A549 (cell line): ENCODE measurements around the gene MLNR. TPM values are rescaled to one million over a fixed set of nuclear protein-coding genes. Genes with fewer than 3 reads are reported as not detected.

ENCODE experiments used
- ATAC-seq, 2 experiments: fragments of 200-7000 bp in 1 of 2; fragments of >200 bp in 1 of 2; cut with Nextera tagmentation in 1 of 2; cut with Tn5 transposase in 1 of 2; 3 replicates each; pipeline versions ENCODE4 v1.8.0 to v1.9.1; 2018 to 2020; ENCODE audit warnings: mild to moderate bottlenecking in 1 of 2, moderate library complexity in 1 of 2
- CTCF ChIA-PET: fragments of 300-600 bp; sonication (Branson Sonifier 250); formaldehyde crosslinking; extraction: SDS; loops from one replicate; lab custom pipeline; 2021; ENCODE audit warnings: antibody characterized with exemption, inconsistent platforms; lab: Yijun Ruan, JAX
- POLR2A ChIA-PET: fragments of 350-600 bp; formaldehyde crosslinking; extraction: SDS; loops from one replicate; lab custom pipeline; 2021; ENCODE audit warnings: antibody characterized with exemption, inconsistent platforms; lab: Yijun Ruan, JAX
- DNase-seq, 2 experiments: peaks; one replicate each; pipeline versions ENCODE4 v3.0.0 to v3.0.0-alpha.2; 2011 to 2016; ENCODE audit warnings: low read depth in 1 of 2, low spot score in 1 of 2
- FAIRE-seq: peaks from 2 replicates; lab custom pipeline; 2011; peaks lifted over from hg19 to GRCh38; lab: Jason Lieb, UNC
- H3K27ac ChIP-seq, 2 experiments: fragments of >200 bp; sonication (Bioruptor Twin); formaldehyde crosslinking; 3 replicates each; pipeline ENCODE4 v1.5.1; 2016 to 2017
- H3K4me1 ChIP-seq: fragments of >200 bp; sonication (Bioruptor Twin); formaldehyde crosslinking; 3 replicates; pipeline ENCODE4 v1.6.1; 2016
- H3K4me2 ChIP-seq: fragments of >200 bp; sonication (Bioruptor Twin); formaldehyde crosslinking; 3 replicates; pipeline ENCODE4 v1.6.1; 2016
- H3K4me3 ChIP-seq: fragments of >200 bp; sonication (Bioruptor Twin); formaldehyde crosslinking; 3 replicates; pipeline ENCODE4 v1.5.1; 2016
- H3K9me3 ChIP-seq: fragments of >200 bp; sonication (Bioruptor Twin); formaldehyde crosslinking; 3 replicates; pipeline ENCODE4 v1.6.1; 2016
- BHLHE40 ChIP-seq: IDR thresholded peaks from 2 replicates; pipeline ENCODE4 v1.6.1; 2012; ENCODE audit warnings: low read depth, low read length, inconsistent platforms
- CHD2 ChIP-seq: fragments of 150-350 bp; IDR thresholded peaks from 2 replicates; pipeline ENCODE4 v1.6.1; 2014; ENCODE audit warnings: low read length; ENCODE audit not compliant: partially characterized antibody
- FOSL2 ChIP-seq, 2 experiments: fragments of 450-650 bp in 1 of 2; fragments of >200 bp in 1 of 2; sonication (Bioruptor Twin) in 1 of 2; formaldehyde crosslinking; IDR thresholded peaks; 2 replicates each; pipeline versions ENCODE4 v1.5.0 to v1.6.1; 2016 to 2020; ENCODE audit warnings: mild to moderate bottlenecking in 1 of 2, moderate library complexity in 1 of 2
- FOXS1 ChIP-seq: fragments of 250-450 bp; sonication (Bioruptor Pico); IDR thresholded peaks from 2 replicates; pipeline ENCODE4 v1.5.0; 2020; ENCODE audit warnings: mild to moderate bottlenecking, moderate library complexity
- HDAC2 ChIP-seq: fragments of 200-600 bp; sonication (generic); IDR thresholded peaks from 2 replicates; pipeline ENCODE4 v1.6.1; 2016
- HEYL ChIP-seq: fragments of 250-450 bp; sonication (Bioruptor Pico); IDR thresholded peaks from 2 replicates; pipeline ENCODE4 v1.8.0; 2021; ENCODE audit warnings: mild to moderate bottlenecking, moderate library complexity
- HOXB13 ChIP-seq: fragments of 250-450 bp; sonication (Bioruptor Pico); IDR thresholded peaks from 2 replicates; pipeline ENCODE4 v1.5.0; 2020; ENCODE audit warnings: low read depth, mild to moderate bottlenecking, moderate library complexity
- HOXB5 ChIP-seq: fragments of 250-450 bp; sonication (Bioruptor Pico); IDR thresholded peaks from 2 replicates; pipeline ENCODE4 v1.5.0; 2020; ENCODE audit warnings: mild to moderate bottlenecking, moderate library complexity
- JUNB ChIP-seq: fragments of >200 bp; sonication (Bioruptor Twin); formaldehyde crosslinking; IDR thresholded peaks from 2 replicates; pipeline ENCODE4 v1.6.1; 2016
- KDM1A ChIP-seq: fragments of 200-600 bp; sonication (generic); IDR thresholded peaks from 2 replicates; pipeline ENCODE4 v1.6.1; 2016; ENCODE audit warnings: low read depth, mild to moderate bottlenecking
- KDM5A ChIP-seq: fragments of 200-600 bp; sonication (generic); IDR thresholded peaks from 2 replicates; pipeline ENCODE4 v1.6.1; 2016; ENCODE audit warnings: antibody characterized with exemption, mild to moderate bottlenecking
- MAFK ChIP-seq: fragments of 450-650 bp; IDR thresholded peaks from 2 replicates; pipeline ENCODE4 v1.6.1; 2014; ENCODE audit not compliant: partially characterized antibody
- MAZ ChIP-seq: fragments of 150-350 bp; IDR thresholded peaks from 2 replicates; pipeline ENCODE4 v1.6.1; 2014; ENCODE audit warnings: antibody characterized with exemption, low read depth, low read length, borderline replicate concordance
- PHF8 ChIP-seq: fragments of 200-600 bp; sonication (generic); IDR thresholded peaks from 2 replicates; pipeline ENCODE4 v1.6.1; 2016; ENCODE audit warnings: low read depth, mild to moderate bottlenecking, antibody characterized with exemption, moderate library complexity, borderline replicate concordance
- RAD21 ChIP-seq, 2 experiments: fragments of >200 bp in 1 of 2; sonication (Bioruptor Twin) in 1 of 2; formaldehyde crosslinking in 1 of 2; IDR thresholded peaks in 1 of 2; conservative IDR thresholded peaks in 1 of 2; 2 replicates in 1 of 2; 3 replicates in 1 of 2; pipeline ENCODE4 v1.6.1; 2012 to 2018; ENCODE audit warnings: inconsistent platforms in 1 of 2
- RARB ChIP-seq: fragments of 250-450 bp; sonication (Bioruptor Pico); IDR thresholded peaks from 2 replicates; pipeline ENCODE4 v1.8.0; 2021; ENCODE audit warnings: mild to moderate bottlenecking, moderate library complexity
- RCOR1 ChIP-seq: fragments of 150-350 bp; IDR thresholded peaks from 2 replicates; pipeline ENCODE4 v1.6.1; 2014; ENCODE audit warnings: antibody characterized with exemption, low read length, low read depth
- RFX5 ChIP-seq: fragments of 450-650 bp; IDR thresholded peaks from 2 replicates; pipeline ENCODE4 v1.7.1; 2014; ENCODE audit warnings: antibody characterized with exemption, mild to moderate bottlenecking, moderate library complexity
- RNF2 ChIP-seq: fragments of 200-600 bp; sonication (generic); IDR thresholded peaks from 2 replicates; pipeline ENCODE4 v1.6.1; 2016; ENCODE audit warnings: low read depth, mild to moderate bottlenecking, antibody characterized with exemption, moderate library complexity, borderline replicate concordance
- SREBF2 ChIP-seq: fragments of 450-650 bp; IDR thresholded peaks from 2 replicates; pipeline ENCODE4 v1.6.1; 2014; ENCODE audit warnings: mild to moderate bottlenecking, moderate library complexity
- TFCP2L1 ChIP-seq: fragments of 250-450 bp; sonication (Bioruptor Pico); IDR thresholded peaks from 2 replicates; pipeline ENCODE4 v1.5.0; 2021; ENCODE audit warnings: mild to moderate bottlenecking
- TP53 ChIP-seq: fragments of 250-450 bp; sonication (Bioruptor Pico); IDR thresholded peaks from 2 replicates; pipeline ENCODE4 v1.5.0; 2021; ENCODE audit warnings: mild to moderate bottlenecking, moderate library complexity
- WGBS: methylation state at CpG from one replicate; pipeline ENCODE4 v1.1.6; 2017; ENCODE audit errors: missing lambda C conversion rate; 5-methylcytosine and 5-hydroxymethylcytosine counted together
- polyA plus RNA-seq, 4 experiments: library from polyadenylated mRNA; depleted of rRNA in 3 of 4; stranded (reverse); fragments of >200 nt; fragmentation: RNase III in 1 of 4; extraction: RNeasy Plus Mini Kit Qiagen cat#74134 plus additional on column Dnase treatment in 1 of 4; gene quantifications; 2 replicates in 3 of 4; 3 replicates in 1 of 4; pipeline ENCODE4 v1.2.3, GENCODE V29; 2011 to 2017
- TF ChIP-seq, protein P1 (sequence below): IDR thresholded peaks from 2 replicates; pipeline ENCODE4 v1.6.1; 2012; ENCODE audit warnings: low read depth, borderline replicate concordance
- TF ChIP-seq, protein P2 (sequence below): fragments of >200 bp; sonication (Bioruptor Twin); formaldehyde crosslinking; IDR thresholded peaks from 2 replicates; pipeline ENCODE4 v1.6.1; 2016
- TF ChIP-seq, protein P3 (sequence below): fragments of 250-450 bp; sonication (Bioruptor Pico); IDR thresholded peaks from 2 replicates; pipeline ENCODE4 v1.5.0; 2020; ENCODE audit warnings: low read depth, mild to moderate bottlenecking, moderate library complexity
- TF ChIP-seq, protein P4 (sequence below): fragments of 250-450 bp; sonication (Bioruptor Pico); IDR thresholded peaks from 2 replicates; pipeline ENCODE4 v1.5.0; 2021; ENCODE audit warnings: mild to moderate bottlenecking, moderate library complexity, borderline replicate concordance
- TF ChIP-seq, protein P5 (sequence below): fragments of >200 bp; sonication (Bioruptor Twin); formaldehyde crosslinking; IDR thresholded peaks from 3 replicates; pipeline ENCODE4 v1.6.1; 2016
- TF ChIP-seq, protein P6 (sequence below): fragments of >200 bp; sonication (Bioruptor Twin); formaldehyde crosslinking; IDR thresholded peaks from 3 replicates; pipeline ENCODE4 v1.5.1; 2016

The MLNR gene
- polyA plus RNA-seq, 2 of the 4 experiments (the other 2 are of a cell fraction): 0.30 to 0.63 TPM

DNA sequence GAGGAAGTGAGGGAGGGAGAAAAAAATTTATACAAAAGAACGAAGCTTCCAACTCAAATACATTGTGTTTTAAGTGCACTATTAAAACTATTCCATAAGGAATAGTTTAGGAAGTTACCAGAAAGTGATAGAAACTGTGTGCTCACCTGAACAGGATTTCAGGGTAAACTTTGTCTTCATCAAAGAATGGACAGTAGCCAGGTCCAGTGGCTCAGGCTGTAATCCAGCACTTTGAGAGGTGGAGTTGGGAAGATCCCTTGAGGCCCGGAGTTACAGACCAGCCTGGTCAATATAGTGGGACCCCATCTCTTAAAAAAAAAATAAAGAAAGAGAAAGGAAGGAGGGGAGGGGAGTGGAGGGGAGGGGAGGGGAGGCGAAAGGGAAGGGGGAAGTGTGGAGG, 14.6 kb downstream of the MLNR start (continued):
- TF ChIP-seq HOXB5 (CRISPR knock-in tag): no peak
- TF ChIP-seq, protein P1, sequence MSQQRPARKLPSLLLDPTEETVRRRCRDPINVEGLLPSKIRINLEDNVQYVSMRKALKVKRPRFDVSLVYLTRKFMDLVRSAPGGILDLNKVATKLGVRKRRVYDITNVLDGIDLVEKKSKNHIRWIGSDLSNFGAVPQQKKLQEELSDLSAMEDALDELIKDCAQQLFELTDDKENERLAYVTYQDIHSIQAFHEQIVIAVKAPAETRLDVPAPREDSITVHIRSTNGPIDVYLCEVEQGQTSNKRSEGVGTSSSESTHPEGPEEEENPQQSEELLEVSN: no peak
- TF ChIP-seq, protein P2, sequence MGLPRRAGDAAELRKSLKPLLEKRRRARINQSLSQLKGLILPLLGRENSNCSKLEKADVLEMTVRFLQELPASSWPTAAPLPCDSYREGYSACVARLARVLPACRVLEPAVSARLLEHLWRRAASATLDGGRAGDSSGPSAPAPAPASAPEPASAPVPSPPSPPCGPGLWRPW: no peak

DNA sequence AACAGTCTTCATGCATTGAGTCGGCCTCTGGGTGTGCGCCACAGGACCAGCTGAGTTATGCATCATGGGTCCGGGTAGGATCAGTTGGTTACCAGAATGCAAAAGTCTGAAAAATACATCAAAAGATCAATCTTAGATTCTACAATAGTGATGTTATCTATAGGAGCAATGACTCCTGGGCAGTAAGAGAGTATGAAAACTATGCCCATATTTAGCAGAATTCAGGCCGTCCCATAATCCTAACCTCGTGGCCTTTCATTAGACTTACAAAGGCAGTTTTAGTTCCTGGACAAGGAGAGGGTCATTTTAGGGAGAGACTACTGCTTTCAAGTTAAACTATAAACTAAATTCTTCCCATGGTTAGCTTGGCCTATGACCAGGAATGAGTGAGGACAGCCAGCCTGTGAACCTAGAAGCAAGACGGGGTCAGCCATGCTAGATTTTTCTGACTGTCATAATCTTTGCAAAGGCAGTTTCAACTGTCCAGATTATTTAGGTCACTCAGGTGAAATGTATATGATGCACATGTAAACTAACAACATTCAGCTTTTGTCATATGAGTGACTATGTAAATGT, 15.8 kb downstream of the MLNR start:
- DNase-seq: no peak
- ATAC-seq: no peak
- CTCF ChIA-PET: no interaction called here
- WGBS: 79% methylated on average over 6 of the region's 6 CpGs
- Histone ChIP-seq H3K4me1 (no peaks in the 10 kb centered on the region), H3K27ac (no peak overlapping the region), H3K4me2 (no peak overlapping the region), H3K4me3 (no peak overlapping the region), H3K9me3 (no peaks in the 10 kb centered on the region)
- TF ChIP-seq, protein P3, sequence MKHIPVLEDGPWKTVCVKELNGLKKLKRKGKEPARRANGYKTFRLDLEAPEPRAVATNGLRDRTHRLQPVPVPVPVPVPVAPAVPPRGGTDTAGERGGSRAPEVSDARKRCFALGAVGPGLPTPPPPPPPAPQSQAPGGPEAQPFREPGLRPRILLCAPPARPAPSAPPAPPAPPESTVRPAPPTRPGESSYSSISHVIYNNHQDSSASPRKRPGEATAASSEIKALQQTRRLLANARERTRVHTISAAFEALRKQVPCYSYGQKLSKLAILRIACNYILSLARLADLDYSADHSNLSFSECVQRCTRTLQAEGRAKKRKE (CRISPR knock-in tag): no peak
- TF ChIP-seq FOSL2 (IDR thresholded peaks at IDR 0.05) (no peak), FOSL2 (CRISPR knock-in tag; IDR thresholded peaks at IDR 0.05) (no peak), RCOR1 (no peak), MAFK (no peak), BHLHE40 (no peak), JUNB (no peak), KDM1A (no peak), SREBF2 (no peak), CHD2 (no peak), PHF8 (no peak), TFCP2L1 (CRISPR knock-in tag) (no peak)
- TF ChIP-seq, protein P4, sequence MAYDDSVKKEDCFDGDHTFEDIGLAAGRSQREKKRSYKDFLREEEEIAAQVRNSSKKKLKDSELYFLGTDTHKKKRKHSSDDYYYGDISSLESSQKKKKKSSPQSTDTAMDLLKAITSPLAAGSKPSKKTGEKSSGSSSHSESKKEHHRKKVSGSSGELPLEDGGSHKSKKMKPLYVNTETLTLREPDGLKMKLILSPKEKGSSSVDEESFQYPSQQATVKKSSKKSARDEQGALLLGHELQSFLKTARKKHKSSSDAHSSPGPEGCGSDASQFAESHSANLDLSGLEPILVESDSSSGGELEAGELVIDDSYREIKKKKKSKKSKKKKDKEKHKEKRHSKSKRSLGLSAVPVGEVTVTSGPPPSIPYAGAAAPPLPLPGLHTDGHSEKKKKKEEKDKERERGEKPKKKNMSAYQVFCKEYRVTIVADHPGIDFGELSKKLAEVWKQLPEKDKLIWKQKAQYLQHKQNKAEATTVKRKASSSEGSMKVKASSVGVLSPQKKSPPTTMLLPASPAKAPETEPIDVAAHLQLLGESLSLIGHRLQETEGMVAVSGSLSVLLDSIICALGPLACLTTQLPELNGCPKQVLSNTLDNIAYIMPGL (CRISPR knock-in tag): no peak
- FAIRE-seq: no peak
- POLR2A ChIA-PET: no interaction called here

DNA sequence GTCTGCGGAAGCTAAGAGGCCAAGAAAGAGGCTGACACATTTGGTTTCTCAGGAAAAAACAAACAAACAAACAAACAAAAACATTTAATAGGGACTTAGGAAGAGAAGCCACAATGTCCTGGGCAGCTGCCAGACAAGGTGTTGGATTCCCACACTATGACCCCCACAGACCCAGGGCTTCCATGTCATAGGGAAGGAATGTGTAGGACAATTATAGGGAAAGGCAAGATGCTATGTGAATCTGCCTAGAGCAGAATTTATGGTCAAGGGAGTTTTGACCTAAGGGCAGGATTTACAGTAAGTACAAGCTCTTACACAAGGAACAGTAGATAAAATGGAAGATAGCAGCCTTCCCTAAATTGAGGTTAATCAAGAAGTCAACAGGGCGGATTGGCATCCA, 18.5 kb downstream of the MLNR start:
- H3K27ac ChIP-seq: no peak overlapping the region
- DNase-seq: no peak
- H3K4me2 ChIP-seq: no peak overlapping the region
- TF ChIP-seq, protein P2: no peak
- TF ChIP-seq, protein P1: no peak
- no peak for TF ChIP-seq MAZ
- no peak for TF ChIP-seq JUNB
- TF ChIP-seq, protein P5, sequence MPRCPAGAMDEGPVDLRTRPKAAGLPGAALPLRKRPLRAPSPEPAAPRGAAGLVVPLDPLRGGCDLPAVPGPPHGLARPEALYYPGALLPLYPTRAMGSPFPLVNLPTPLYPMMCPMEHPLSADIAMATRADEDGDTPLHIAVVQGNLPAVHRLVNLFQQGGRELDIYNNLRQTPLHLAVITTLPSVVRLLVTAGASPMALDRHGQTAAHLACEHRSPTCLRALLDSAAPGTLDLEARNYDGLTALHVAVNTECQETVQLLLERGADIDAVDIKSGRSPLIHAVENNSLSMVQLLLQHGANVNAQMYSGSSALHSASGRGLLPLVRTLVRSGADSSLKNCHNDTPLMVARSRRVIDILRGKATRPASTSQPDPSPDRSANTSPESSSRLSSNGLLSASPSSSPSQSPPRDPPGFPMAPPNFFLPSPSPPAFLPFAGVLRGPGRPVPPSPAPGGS: no peak
- TF ChIP-seq RFX5: no peak
- no peak for TF ChIP-seq TP53 (CRISPR knock-in tag)
- no peak for TF ChIP-seq HOXB13 (CRISPR knock-in tag)
- no peak for TF ChIP-seq FOXS1
- TF ChIP-seq RNF2: no peak
- TF ChIP-seq HEYL (CRISPR knock-in tag): no peak
- TF ChIP-seq RCOR1: no peak
- TF ChIP-seq RARB (CRISPR knock-in tag): no peak
- TF ChIP-seq KDM5A: no peak
- TF ChIP-seq RAD21 (conservative IDR thresholded peaks at IDR 0.05 in 1 of 2, IDR thresholded peaks at IDR 0.05 in 1 of 2): no peak
- no peak for TF ChIP-seq SREBF2
- TF ChIP-seq, protein P6, sequence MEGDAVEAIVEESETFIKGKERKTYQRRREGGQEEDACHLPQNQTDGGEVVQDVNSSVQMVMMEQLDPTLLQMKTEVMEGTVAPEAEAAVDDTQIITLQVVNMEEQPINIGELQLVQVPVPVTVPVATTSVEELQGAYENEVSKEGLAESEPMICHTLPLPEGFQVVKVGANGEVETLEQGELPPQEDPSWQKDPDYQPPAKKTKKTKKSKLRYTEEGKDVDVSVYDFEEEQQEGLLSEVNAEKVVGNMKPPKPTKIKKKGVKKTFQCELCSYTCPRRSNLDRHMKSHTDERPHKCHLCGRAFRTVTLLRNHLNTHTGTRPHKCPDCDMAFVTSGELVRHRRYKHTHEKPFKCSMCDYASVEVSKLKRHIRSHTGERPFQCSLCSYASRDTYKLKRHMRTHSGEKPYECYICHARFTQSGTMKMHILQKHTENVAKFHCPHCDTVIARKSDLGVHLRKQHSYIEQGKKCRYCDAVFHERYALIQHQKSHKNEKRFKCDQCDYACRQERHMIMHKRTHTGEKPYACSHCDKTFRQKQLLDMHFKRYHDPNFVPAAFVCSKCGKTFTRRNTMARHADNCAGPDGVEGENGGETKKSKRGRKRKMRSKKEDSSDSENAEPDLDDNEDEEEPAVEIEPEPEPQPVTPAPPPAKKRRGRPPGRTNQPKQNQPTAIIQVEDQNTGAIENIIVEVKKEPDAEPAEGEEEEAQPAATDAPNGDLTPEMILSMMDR: no peak
- no peak for TF ChIP-seq HDAC2

More for the DNA sequence above, 18.5 kb downstream of the MLNR start:
- Histone ChIP-seq H3K4me3 (no peak overlapping the region), H3K4me1 (no peaks in the 10 kb centered on the region), H3K9me3 (no peaks in the 10 kb centered on the region)
- ChIA-PET POLR2A (no interaction called here), CTCF (interaction anchor here (1.3 to 1.6 kb wide), 2 partner anchors 9 to 19 kb away, joined by 4 read pairs; partner anchors contain the start of genes CDADC1 and MLNR)
- no peak for FAIRE-seq
- ATAC-seq: no peak
- WGBS: 77% methylated on average over 2 of the region's 2 CpGs
